Left renal pelvis (tissue), 4 donors: ENCODE data around the gene SUPV3L1. TPM values are rescaled to one million over a fixed set of nuclear protein-coding genes. Genes with fewer than 3 reads are reported as not detected.

Source experiments
- DNase-seq, 4 donors: peaks; one replicate each; pipeline ENCODE4 v3.0.0-alpha.2; 2013; ENCODE audit warnings: low read depth in 4 of 4, low spot score in 3 of 4
- polyA plus RNA-seq, 4 donors: library from polyadenylated mRNA; unstranded; fragments of 120-200 nt; gene quantifications; one replicate each; pipeline ENCODE4 v1.2.1, GENCODE V29; 2013; ENCODE audit not compliant: insufficient read length in 4 of 4

SUPV3L1 gene
- polyA plus RNA-seq, 4 donors = 32.8 to 45.0 (median 40.8) TPM

GRCh38 chr10:69226919-69227450 lies 47.0 kb downstream of the SUPV3L1 start:
- DNase-seq = no peak

GRCh38 chr10:69228151-69228550 lies 48.1 kb downstream of the SUPV3L1 start:
- no peak for DNase-seq

GRCh38 chr10:69229616-69229916 lies 49.5 kb downstream of the SUPV3L1 start:
- DNase-seq = no peak

GRCh38 chr10:69230128-69230527 lies 50.1 kb downstream of the SUPV3L1 start:
- DNase-seq = no peak

DNA sequence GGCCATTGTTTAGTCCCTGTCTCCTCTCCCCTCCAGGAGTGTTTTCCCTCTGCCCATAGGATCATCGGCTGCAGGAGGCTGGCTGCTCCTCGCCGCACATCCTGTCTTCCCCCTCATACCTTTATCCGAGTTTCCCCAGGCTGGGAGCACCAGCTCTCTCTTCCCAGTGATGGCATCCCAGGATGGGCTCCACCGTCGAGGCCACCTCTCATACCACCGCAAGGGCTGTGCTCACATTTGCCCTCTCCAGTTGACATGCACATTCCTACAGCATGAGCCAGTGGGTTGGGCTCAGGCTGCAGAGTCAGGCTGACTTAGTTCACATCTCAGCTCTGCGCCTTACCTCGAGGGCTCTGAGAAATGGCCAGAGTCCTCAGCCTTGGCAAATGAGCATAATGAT lies 52.2 kb downstream of the SUPV3L1 start:
- no peak for DNase-seq

- no peak for DNase-seq
These were observed 52.9 kb downstream of the SUPV3L1 start for GRCh38 chr10:69232736-69233480.

DNA sequence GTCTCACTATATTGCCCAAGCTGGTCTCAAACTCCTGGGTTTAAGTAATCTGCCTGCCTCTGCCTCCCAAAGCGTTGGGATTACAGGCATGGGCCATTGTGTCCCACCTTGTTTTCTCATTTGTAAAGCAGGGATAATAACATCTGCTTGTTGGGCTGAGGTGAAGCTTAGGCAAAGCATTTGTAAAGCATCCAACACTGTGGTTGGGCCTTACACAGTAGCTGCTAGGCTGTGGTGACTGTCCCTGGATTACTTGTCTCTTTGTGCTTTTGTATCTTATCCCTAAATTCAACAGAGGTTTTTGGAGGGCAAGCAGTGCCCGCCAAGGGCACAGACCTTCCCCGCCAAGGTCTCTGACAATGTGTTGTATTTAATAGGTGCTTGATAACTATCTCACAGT lies 54.4 kb downstream of the SUPV3L1 start:
- no peak for DNase-seq

- DNase-seq = peak in 3 of 4 donors; percentile 69 to 74 (median 71)
These were observed 57.6 kb downstream of the SUPV3L1 start for GRCh38 chr10:69237528-69238159.

DNA sequence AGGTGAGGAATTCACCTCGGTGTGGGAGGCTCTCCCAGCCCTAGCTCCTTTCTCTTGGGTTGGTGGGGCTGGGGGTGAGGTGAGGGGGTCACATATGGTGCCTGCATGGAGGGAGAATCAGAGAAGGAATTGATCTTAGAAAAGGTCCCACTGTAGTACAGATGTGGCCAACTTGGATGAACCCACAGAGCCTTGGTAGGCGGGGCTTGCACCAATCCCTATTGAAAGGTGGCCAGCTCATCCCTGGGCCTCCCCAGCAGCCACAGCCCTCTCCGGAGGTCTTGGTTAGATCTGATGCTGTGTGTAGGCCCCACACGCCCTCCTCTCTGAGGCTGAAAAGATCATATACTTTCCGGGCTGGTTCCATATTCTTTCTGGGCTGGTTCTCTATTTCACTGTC lies 59.1 kb downstream of the SUPV3L1 start:
- DNase-seq = no peak

- DNase-seq = no peak
These were observed 59.9 kb downstream of the SUPV3L1 start for GRCh38 chr10:69239816-69240434.

DNA sequence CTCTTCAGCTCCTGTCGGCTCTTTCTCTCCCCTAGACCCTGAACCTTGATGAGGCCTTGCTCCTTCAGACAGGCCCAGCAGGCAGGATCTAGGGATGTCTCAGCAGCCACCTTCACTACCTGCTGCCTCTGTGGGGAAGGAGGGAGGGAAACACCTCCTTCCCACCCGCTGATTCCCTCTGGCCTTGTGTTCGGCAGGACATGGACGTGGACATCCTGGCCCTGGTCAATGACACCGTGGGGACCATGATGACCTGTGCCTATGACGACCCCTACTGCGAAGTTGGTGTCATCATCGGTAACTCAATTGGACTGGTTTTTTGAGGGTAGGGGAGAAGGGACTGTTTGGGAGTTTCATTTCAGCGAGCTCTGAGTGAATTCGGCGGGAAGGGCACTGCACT lies 60.4 kb downstream of the SUPV3L1 start:
- DNase-seq = no peak

GRCh38 chr10:69241575-69241974 lies 61.5 kb downstream of the SUPV3L1 start:
- no peak for DNase-seq

GRCh38 chr10:69242040-69242851 lies 62.2 kb downstream of the SUPV3L1 start:
- DNase-seq = no peak

GRCh38 chr10:69242852-69243212 lies 62.8 kb downstream of the SUPV3L1 start:
- no peak for DNase-seq

DNA sequence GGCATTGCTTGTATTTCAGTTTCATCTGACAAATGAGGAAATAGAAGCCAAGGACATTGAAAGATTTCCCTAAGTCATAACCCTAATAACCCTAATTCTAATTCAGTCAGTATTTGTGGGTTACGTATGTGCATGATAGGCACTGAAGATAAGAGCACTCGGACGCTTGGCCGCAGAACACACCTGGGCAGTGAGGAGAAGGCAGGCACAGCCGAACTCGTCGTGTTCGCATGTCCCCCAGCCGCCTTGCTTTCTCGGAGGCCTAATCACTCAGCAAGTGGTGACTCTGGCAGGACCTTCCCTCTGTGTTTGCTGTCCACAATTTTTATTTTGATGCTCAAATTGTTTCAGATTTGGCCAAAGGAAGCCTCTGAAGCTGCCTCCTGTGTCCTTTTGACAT lies 63.8 kb downstream of the SUPV3L1 start:
- no peak for DNase-seq

- no peak for DNase-seq
These were observed 66.0 kb downstream of the SUPV3L1 start for GRCh38 chr10:69246036-69246435.

DNA sequence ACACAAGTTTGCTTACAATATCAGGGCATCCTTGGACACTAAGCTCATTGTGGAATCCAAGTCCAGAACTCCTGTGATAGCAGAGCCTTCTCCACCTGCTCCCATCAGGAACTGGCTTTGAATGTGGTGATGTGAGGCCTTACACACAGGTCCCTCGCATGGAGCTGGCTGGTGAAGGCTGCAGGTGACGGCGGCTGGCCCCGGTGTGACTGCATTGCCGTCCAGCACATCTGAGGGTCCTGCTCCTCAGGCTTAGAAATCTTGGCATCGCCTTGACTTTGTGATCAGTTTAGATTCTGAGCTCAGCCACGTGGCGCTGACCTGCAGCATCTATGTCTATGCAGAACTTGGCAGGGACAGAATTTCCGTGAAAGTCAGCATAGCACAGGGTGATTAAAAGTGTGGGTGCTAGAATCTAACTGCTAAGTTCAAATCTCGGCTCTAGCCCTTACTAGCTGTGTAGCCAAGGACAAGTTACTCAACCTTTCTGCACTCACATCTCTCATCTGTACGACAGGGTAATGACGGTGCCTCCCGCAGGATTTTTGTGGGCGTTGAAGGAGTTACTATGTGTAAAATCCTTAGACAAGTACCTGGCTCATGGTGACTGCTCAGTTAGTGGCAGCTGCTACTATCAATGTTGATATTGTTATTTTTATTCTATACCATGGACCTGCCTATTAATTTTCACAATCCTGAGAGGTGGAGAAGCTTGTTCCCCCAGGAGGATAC lies 66.7 kb downstream of the SUPV3L1 start:
- DNase-seq = no peak

DNA sequence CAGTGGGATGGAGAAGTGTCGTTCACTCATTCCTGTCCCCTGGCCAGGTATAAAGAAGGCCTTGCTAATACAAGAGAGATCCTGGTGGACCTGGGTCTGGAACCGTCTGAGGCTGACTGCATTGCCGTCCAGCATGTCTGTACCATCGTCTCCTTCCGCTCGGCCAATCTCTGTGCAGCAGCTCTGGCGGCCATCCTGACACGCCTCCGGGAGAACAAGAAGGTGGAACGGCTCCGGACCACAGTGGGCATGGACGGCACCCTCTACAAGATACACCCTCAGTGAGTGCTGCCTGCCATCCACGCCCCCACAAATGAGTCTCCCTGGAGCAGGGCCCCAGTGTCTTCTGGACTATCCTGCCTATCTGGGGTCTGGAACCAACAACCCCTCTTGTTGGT lies 67.3 kb downstream of the SUPV3L1 start:
- DNase-seq = no peak

DNA sequence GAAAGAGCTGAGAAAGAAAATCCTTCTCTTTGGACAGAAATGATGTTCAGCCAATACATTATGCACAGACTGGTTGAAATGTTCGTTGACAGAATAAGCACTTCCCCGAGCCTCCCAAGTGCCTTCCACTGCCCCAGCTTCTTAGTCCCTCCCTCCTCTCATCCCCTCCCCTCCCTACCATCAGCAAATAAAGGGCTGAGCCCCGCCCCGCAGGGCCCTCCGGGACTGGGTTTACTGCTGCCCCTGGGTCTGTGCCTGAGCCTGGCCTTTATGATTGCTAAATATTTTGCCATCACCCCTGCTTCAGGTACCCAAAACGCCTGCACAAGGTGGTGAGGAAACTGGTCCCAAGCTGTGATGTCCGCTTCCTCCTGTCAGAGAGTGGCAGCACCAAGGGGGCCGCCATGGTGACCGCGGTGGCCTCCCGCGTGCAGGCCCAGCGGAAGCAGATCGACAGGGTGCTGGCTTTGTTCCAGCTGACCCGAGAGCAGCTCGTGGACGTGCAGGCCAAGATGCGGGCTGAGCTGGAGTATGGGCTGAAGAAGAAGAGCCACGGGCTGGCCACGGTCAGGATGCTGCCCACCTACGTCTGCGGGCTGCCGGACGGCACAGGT lies 68.2 kb downstream of the SUPV3L1 start:
- DNase-seq = no peak

- DNase-seq = no peak
These were observed 70.0 kb downstream of the SUPV3L1 start for GRCh38 chr10:69250041-69250440.
